Measurements from ENCODE around the gene PRKAG2.

The PRKAG2 gene

DNA sequence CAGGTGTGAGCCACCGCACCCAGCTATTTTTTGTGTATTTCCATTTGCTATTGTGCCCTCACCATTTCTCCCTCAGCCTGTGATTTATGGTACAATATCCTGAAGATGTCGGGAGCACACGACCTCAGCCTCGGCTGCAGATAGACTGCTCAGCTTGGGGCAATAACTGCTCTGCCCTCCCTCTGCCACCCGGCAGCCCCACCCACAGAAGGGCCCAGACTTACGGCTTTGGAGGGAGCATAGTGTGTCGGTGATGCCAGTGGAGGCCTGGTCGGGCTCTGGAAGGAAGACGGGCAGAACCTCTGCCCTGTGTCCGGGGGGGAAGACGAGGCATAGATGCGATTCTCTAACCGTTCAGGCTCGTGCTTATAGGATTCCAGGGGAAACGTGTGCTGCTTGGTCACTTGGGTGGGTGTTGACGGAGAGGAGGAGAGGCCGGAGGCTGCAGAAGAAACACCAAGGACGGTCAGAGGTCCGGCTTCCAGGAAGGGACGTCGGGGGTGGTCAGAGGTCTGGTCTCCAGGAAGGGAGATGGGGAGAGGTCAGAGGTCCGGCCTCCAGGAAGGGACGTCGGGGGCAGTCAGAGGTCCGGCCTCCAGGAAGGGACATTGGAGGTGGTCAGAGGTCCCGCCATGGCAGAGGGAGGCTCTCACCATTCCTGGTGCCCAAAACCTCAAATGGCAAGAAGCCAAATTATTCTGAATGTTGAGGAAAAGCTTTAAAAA, 201.6 kb downstream of the PRKAG2 start:
- no peak for DNase-seq (ENCODE audit: low read depth)

DNA sequence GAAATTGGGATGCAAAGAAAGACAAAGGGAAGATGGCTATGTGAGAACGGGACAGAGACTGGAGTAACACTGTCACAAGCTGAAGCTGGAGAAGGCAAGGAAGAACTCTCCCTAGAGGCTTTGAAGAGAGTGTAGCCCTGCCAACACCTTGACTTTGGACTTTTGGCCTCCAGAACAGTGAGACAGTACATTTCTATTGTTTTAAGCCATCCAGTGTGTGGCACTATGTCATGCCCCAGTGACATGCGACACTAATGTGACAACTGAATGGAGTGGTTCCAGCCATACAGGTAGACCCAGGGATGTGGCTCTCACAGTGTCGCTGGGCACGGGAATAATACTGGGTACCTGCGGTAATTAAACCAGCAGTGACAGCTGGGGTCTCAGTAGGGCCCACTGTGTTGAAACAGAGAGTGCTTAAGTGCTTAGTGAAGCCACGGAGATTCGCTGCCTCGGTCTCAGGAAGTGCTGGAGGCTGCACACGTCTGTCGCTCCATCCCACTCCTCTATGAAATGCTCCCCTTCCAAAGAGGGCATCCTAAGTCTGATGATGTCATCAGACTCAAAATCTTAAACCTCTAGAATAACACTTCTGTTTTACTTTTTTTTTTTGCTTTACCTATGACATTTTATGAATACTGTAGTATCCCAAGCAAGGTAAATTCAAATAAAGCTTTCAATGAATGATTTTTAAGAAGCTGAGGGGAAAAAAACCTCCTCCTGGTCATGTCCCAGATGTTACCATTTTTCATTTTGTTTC, 202.6 kb downstream of the PRKAG2 start:
- DNase-seq (ENCODE audit: low read depth), result no peak

DNA sequence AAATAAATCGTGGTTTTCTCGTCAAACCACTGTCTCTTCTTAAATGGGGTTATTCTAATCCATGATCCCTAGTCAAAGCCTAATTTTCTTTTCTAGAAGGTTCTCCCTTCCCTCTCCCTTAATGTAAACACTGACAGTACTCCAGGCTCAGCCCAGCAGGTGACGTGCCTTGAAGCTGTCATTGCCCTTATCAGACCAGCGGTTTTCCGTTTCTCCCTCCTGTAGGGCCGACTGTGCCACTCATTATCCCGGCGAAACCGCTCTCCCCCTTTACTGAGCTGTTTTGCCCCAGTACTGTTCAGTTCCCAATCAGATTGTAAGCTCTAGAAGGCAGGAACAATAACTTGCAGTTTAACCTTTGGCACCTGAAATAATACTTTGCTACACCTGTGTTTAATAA, 203.7 kb downstream of the PRKAG2 start:
- no peak for DNase-seq (ENCODE audit: low read depth)

DNA sequence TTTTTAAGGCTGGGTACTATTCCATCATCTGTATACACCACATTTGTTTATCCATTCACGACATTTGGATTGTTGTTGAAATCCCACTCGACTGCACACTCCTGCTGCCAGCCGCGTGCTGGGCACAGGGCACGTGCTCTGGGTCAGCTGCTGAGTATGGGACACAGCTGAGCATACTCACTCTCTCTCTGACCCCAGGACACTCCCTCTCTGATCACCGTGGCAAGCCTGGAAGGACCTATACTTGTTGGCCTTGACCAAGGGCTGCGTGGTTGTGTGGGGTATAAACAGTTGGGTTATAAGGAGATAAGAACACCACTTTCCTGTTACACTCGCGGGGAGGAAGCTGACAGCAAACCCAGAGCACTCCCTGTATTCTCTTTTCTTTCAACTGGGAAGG, 204.2 kb downstream of the PRKAG2 start:
- DNase-seq (ENCODE audit: low read depth), result no peak

DNA sequence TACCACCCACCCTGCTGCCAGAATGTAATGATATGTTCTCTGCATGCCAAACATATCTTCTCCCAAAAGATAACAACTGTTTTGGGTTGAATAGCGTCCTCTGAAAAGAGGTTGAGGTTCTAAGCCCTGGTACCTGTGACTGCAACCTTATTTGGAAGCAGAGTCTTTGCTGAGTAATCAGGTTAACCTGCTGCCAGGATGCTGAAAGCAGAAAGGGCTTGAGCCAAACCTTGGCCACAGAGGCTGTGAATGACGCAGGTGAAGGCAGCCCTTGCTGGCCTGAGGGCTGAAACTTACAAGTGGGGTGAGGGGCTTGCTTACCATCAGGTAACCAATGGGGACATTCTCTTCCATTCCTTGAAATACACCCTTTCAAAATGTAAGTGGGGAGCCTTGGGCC, 205.4 kb downstream of the PRKAG2 start:
- no peak for DNase-seq (ENCODE audit: low read depth)

DNA sequence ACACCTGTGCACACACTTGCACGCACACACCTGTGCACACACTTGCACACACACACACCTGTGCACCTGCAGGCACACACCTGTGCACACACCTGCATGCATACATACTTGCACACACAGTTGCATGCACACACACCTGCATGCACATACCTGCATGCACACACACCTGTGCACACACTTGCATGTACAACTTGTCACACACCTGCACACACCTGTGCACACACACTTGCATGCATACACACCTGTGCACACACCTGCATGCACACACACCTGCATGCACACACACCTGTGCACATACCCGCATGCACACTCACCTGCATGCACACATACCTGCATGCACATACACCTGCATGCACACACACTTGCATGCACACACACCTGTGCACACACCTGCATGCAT, 207.2 kb downstream of the PRKAG2 start:
- DNase-seq (ENCODE audit: low read depth), result no peak

DNA sequence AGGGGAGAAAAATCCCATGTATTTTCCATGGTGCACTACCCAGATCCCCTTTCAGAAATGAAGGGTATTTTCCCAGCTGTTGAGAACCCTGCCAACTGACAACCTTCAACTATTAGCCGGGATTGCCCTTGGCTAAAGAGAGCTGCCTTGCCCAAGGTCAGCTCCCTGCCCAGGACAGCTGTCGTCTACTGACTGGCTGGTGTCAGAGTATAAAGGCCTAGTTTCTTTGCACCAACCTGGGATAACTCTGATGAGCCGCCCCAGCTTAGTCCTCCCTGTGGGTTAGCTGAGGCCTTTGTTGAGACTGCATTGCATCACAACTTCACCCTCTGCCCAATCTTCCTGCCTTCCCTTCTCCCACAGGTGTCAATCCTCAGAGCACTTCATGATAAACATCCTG, 210.0 kb downstream of the PRKAG2 start:
- no peak for DNase-seq (ENCODE audit: low read depth)

DNA sequence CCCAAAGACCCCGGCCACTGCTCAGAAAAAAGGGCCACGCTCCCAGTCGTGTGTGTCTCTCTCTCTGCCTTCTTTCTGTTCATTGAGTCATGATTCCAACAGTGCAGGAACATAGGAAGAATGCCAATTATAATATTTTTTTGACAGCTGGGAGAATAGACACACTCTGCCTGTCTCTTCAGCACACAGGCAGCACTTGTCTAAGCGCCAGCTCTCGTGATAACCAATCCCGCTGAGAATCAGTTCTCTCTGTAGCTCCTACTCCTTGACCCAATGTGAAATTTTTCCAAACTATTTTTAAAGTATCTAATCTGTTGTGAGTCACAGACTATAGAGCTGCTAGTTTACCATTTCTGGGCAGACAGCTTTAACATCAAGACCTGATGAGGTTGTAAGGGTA, 211.5 kb downstream of the PRKAG2 start:
- no peak for DNase-seq (ENCODE audit: low read depth)

DNA sequence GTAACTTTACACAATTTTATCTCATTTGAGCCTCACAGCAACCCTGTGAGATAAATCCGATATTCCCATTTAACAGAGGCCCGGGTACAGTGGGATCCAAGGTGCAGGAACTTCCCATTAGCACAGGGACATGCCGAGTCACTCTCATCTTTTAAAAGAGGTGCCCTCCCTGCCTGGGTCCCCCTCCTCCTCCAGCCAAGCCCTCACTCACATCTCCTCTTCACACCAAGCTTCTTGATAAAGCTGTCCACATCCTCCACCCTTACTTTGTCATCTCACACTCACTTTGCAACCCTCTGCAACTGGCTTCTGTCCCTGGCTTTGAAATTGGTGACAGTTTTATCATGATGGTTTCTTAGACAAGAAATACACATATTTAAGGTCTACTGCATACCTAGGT, 212.6 kb downstream of the PRKAG2 start:
- no peak for DNase-seq (ENCODE audit: low read depth)

DNA sequence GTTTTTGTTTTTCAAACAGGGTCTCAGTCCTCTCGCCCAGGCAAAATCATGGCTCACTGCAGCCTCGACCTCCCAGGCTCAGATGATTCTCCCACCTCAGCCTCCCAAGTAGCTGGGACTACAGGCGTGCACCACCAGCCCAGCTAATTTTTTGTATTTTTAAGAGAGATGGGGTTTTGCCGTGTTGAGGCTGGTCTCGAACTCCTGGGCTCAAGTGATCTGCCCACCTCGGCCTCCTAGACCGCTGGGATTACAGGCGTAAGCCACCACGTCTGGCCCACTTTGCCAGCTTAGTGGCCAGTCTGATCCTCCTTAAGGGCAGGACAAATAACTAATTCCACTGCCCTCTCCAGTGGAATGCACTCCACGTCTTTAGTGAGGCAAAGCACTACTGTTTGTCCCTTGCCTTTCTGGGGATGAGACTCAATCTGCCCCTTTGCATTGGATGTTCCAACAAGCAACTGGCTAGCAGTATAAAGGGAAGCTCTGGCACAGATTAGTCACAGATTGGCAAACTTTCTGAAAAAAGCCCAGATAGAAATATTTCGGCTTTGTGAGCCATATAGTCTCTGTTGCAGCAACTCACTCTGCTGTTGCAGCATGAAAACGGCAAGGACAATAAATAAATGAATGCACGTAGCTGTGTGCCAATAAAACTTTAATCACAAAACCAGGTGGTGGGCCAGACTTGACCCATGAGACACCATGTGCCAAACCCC, 213.4 kb downstream of the PRKAG2 start:
- no peak for DNase-seq (ENCODE audit: low read depth)

DNA sequence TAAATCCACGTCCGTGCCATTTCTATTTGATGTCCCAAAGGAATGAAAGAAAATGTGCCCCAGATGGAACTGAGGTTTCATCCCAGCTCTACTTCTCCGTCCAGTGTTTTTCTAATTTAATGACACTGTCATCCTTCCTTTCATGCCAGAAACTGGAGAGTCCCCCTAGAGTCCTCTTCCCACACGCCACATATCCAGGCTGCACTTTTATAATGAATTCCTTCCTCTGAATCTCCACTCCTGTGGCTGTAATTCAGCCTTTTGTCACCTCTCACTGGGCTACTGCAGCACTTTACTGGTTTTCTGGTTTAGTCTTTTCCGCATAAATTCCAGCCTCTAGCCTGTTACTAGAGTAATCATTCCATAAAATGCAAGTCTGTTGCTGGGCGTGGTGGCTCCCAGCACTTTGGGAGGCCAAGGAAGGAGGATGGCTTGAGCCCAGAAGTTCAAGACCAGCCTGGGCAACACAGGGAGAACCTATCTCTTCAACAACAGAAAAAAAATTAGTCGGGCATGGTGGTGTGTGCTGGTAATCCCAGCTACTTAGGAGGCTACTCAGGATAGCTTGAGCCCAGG, 214.6 kb downstream of the PRKAG2 start:
- no peak for DNase-seq (ENCODE audit: low read depth)

DNA sequence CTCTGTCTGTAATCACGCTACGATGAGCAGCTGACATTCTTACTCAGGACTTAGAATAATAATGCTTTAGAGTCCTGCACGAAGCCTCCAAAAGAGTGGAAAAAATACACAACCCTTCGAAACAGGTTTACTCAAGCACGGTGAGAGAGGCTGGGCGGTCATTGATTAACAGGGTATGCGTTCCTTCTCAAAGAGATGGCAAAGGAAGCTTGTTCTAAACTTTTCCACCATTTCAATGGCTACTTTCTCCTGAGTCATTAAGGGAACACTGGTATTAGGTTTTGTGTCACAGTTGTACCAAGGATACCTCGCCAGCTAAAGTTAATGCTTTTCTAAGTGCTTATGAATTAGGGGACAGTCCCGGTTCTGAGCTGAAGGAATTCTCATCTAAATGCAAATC, 215.3 kb downstream of the PRKAG2 start:
- DNase-seq (ENCODE audit: low read depth), result no peak

DNA sequence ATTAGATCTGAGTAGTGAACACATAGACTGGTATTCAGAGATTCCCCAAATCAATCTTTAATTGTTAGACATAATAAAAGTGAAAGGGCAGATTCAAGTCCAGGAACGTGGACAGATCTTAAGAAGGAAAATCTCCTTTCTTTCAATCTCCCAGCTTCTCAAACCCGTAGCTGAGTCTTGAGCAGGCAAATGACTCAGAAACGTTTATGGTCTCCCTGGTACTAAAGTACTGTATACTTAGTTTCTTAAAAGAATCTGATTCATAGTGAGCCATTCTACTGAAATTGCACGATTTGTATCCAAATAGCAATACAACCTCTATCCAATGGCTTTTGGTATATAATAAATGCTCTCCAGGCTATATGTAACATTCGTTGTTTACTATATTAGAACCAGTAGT, 216.8 kb downstream of the PRKAG2 start:
- peak; percentile 86 for DNase-seq (ENCODE audit: low read depth)

DNA sequence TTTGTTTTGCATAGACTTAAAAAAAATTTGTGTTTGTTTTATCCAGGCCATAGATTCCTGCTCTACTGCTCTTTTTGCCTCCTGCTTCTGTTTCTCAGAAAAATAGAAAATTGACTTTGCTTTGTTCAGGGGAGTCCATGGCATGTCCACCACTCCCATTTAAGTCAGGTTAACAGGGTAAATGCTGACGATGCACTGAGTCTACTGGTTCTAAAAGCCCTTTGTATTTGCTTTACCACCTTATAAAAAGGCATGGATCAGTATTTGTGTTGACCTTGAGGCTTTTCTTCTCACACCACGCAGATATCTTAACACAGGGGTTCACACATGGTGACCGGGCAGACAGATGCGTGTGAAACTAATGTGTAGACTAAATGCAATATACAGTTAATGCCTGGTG, 217.7 kb downstream of the PRKAG2 start:
- DNase-seq (ENCODE audit: low read depth), result no peak

DNA sequence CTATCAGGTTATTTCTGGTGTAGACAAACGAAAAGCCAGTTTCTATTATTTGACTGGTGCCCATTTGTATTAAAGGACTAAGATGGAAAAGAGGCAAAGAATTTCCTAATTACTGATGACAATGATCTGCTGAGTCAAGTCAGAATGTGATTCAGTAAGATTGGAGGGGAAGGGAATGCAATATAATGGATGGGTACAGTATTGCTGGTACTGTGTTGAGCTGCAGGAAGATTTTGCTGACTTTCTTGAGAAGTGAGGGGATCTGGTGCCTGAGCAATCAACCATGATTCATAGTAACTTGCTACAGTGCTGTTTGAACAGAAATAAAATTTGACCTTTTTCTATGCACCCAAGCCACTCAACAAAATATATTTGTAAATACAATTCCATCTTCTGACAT, 218.1 kb downstream of the PRKAG2 start:
- peak; percentile 50 for DNase-seq (ENCODE audit: low read depth)

DNA sequence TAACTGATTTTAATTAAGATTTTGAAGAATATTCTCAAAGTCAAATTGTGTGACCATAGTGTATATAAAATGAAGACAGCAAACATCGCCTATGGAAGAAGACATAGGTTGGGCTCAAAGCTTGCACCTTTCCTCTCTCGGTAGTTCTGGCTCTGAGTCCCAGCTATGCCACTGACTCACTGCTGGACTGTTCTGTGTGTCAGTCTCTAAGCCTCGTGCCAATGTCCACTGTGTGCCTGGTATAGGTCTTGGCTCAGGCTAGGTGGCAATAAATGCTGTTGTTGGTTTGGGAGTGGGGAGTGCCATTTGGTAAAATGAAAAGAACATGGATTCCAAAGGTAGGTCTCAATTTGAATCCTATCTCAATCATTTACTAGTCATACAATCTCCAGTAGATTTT, 219.7 kb downstream of the PRKAG2 start:
- no peak for DNase-seq (ENCODE audit: low read depth)

DNA sequence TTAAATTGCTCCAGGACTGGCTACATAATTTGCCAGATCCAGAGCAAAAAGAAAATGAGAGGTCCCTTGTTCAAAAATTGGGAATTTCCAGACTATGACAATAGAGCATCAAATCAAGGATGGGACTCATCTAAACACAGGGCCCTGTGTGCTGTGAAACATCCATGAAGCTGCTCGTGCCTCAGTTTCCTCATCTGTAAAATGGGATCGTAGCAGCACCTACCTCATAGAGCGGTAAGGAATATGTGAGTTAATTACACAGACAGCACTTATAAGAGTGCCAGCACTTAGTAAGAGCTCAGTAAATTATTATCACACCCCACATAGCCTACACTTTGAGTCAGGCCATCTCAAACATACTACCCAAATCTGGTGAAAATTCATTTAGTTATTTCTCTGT, 221.4 kb downstream of the PRKAG2 start:
- DNase-seq (ENCODE audit: low read depth), result no peak

DNA sequence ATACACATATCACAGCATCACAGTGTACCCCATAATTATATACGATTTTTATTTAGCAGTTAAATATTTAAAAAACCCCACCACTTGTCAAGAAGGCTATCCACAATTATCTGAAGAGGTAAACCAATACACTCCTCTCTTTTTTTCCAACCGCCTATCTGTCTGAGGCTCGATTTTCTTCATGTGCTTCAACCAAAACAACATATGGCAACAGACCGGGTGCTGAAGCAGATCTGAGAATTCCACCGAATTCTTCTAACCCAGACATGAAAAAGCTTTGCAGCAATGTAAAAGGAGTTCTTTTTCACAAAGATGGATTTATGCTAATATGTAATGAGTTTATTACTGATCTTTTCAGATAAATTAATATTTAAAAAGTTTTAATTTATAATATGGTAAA, 224.8 kb downstream of the PRKAG2 start:
- no peak for DNase-seq (ENCODE audit: low read depth)

DNA sequence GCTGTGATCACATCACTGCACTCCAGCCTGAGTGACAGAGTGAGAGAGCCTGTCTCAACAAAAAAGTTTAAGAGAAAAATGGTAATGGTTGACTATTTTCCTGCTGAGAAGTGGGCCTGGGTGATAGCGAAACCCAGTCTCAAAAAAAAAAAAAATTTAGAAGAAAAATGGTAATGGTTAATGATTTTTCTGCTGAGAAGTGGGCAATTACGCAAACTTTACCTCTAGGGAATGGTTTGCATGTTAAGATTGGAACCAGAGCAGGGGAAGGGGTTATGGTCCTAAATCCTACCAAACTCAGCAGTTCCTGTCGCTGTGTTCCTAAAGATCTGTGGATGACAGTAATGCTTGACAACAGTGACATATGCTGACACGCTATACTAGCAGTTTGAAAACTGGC, 226.8 kb downstream of the PRKAG2 start:
- DNase-seq (ENCODE audit: low read depth), result no peak

DNA sequence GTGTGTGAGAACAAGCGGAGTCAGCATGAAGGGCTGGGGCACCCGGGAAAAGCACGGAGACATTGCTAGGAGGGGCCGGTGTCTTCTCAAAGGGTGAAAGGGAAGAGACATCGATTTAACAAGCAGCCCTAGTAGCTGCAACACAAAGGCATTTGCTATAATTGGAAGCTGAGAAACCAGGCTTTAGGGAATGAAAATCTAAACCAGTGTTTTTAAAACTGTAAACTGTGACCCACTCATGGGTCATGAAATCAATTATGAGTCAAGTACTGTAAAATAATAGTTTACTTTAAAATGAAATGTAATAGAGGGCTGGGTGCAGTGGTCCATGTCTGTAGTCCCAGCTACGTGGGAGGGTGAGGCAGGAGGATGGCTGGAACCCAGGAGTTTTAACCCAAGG, 228.5 kb downstream of the PRKAG2 start:
- DNase-seq (ENCODE audit: low read depth), result peak; percentile 34

DNA sequence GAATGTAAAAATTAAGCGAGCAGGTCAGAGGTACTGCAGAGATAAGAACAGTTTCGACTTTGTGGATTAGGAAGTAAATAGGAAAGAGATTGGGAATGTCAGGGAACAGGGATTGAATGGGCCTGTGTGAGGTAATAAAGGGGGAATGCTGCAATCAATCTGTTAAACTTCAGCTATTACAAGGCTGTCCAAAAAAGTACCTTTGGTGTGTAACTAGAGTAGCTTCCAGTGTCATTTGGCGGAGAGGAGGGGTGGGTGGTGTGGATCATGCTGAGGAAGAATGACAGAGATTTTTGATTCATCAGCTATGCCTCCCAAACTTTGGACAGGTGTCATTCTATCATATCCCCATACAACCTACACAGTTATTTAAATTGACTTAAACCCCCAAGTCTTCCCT, 229.0 kb downstream of the PRKAG2 start:
- no peak for DNase-seq (ENCODE audit: low read depth)

DNA sequence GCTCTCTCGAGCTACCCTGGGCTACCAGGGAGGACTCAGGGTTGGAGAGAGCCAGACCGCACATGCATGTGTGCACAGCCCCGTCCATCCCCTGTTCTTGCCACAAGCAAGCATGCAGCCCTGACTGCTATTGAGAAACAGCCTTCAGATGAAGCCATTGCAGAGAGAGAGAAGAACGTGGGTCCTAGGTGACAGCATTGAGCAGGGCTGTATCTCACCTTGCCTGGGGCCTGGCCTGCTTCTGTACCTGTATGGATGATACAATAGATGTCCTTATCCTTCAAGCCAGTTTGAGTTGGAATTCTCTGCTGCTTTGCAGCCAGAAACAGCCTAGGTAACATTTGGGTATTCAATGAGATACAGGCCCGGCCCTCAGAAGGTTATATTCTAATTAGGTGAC, 229.9 kb downstream of the PRKAG2 start:
- DNase-seq (ENCODE audit: low read depth), result no peak

DNA sequence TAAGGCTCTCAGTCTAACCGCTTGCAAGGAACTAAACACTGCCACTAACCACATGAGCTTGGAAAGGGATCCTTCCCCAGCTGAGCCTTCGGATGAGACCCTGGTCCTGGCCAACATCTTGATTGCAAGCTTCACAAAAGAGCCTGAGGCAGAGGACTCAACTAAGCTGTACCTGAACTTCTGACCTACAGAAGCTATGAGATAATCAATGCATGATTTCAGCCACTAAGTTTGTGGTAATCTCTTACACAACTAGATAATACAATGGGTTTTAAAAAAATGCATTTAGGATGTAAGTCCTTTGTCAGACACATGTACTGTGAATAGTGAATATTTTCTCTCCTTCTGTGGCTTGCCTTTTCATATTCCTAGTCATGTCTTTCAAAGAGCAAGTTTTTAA, 231.6 kb downstream of the PRKAG2 start:
- DNase-seq (ENCODE audit: low read depth), result no peak

Measured in ELR (cell line).